Endothelial cell of umbilical vein (primary cell): ENCODE results near the gene SMARCD1. TPM values are rescaled to one million over a fixed set of nuclear protein-coding genes. Genes with fewer than 3 reads are reported as not detected.

ENCODE experiments used
- BruUV-seq: library from RNA; stranded (reverse); fragments of 400-500 nt; replicated peaks from 2 replicates; lab custom pipeline; 2021; lab: Mats Ljungman, UMichigan
- CTCF ChIA-PET: fragments of 300-600, 350-600 bp; sonication (Branson Sonifier 250); formaldehyde crosslinking; loops from one replicate; lab custom pipeline; 2021; ENCODE audit warnings: antibody characterized with exemption, inconsistent platforms; lab: Charles Lee
- POLR2A ChIA-PET: fragments of 300-600, 350-600 bp; sonication (Branson Sonifier 250); formaldehyde crosslinking; loops from one replicate; lab custom pipeline; 2021; ENCODE audit warnings: antibody characterized with exemption, inconsistent platforms; lab: Charles Lee
- DNase-seq: peaks from one replicate; pipeline ENCODE4 v3.0.0-alpha.2; 2011; ENCODE audit warnings: low read depth, low spot score
- FAIRE-seq: peaks from 2 replicates; lab custom pipeline; 2011; peaks lifted over from hg19 to GRCh38; lab: Jason Lieb, UNC
- H2AFZ ChIP-seq: 2 replicates; pipeline ENCODE4 v1.6.0; 2012; ENCODE audit warnings: low read depth, low read length, control low read depth, inconsistent platforms
- H3K27ac ChIP-seq: 2 replicates; pipeline ENCODE4 v1.5.1; 2011; ENCODE audit warnings: low read depth, mild to moderate bottlenecking, control low read depth, low read length, moderate library complexity; ENCODE audit not compliant: insufficient read depth
- H3K27me3 ChIP-seq, 2 experiments: 2 replicates each; pipeline versions ENCODE4 v1.6.0 to v1.6.1; 2011; ENCODE audit warnings: low read length in 2 of 2, mixed read lengths in 1 of 2; ENCODE audit not compliant: control insufficient read depth in 2 of 2, insufficient read depth in 2 of 2
- H3K36me3 ChIP-seq, 2 experiments: 2 replicates in 1 of 2; 3 replicates in 1 of 2; pipeline ENCODE4 v1.5.1; 2011; ENCODE audit warnings: low read length in 2 of 2, mild to moderate bottlenecking in 1 of 2, moderate library complexity in 1 of 2; ENCODE audit not compliant: control insufficient read depth in 2 of 2, insufficient read depth in 2 of 2; ENCODE audit errors: extremely low read depth in 1 of 2
- H3K4me1 ChIP-seq: 3 replicates; pipeline ENCODE4 v1.5.1; 2011; ENCODE audit warnings: mild to moderate bottlenecking, low read length; ENCODE audit not compliant: control insufficient read depth, insufficient read depth; ENCODE audit errors: extremely low read depth
- H3K4me2 ChIP-seq: 2 replicates; pipeline ENCODE4 v1.6.1; 2011; ENCODE audit warnings: low read length, control low read depth, mixed read lengths; ENCODE audit not compliant: insufficient read depth
- H3K4me3 ChIP-seq, 3 experiments: fragments of 200-600 bp in 1 of 3; sonication (generic), shearing (Covaris generic) in 1 of 3; replicated peaks in 1 of 3; 2 replicates each; pipeline ENCODE4 v1.5.1; 2011 to 2016; ENCODE audit warnings: control low read depth in 3 of 3, low read length in 3 of 3, mild to moderate bottlenecking in 2 of 3, inconsistent platforms in 1 of 3, low read depth in 1 of 3, moderate library complexity in 1 of 3; ENCODE audit not compliant: insufficient read depth in 1 of 3
- H3K79me2 ChIP-seq: 2 replicates; pipeline ENCODE4 v1.6.0; 2012; ENCODE audit warnings: low read length, inconsistent platforms; ENCODE audit not compliant: control insufficient read depth, insufficient read depth
- H3K9ac ChIP-seq: replicated peaks from 2 replicates; pipeline ENCODE3; 2011; ENCODE audit warnings: low read length, control low read depth; ENCODE audit not compliant: insufficient read depth; ENCODE audit errors: extremely low read depth
- H3K9me1 ChIP-seq: replicated peaks from 3 replicates; pipeline ENCODE4 v1.6.0; 2011; ENCODE audit warnings: mild to moderate bottlenecking, low read length; ENCODE audit not compliant: control insufficient read depth, insufficient read depth; ENCODE audit errors: extremely low read depth
- H3K9me3 ChIP-seq: replicated peaks from 2 replicates; pipeline ENCODE4 v1.5.1; 2012; ENCODE audit warnings: low read length, inconsistent platforms; ENCODE audit not compliant: control insufficient read depth, insufficient read depth
- H4K20me1 ChIP-seq: replicated peaks from 2 replicates; pipeline ENCODE3; 2011; ENCODE audit warnings: mild to moderate bottlenecking, low read length; ENCODE audit not compliant: control insufficient read depth, insufficient read depth; ENCODE audit errors: extremely low read depth
- CTCF ChIP-seq, 2 donors: IDR thresholded peaks; 1 replicate in 1 of 2; 2 replicates in 1 of 2; pipeline ENCODE4 v1.5.1; 2011; ENCODE audit warnings: low read length in 2 of 2, mild to moderate bottlenecking in 2 of 2, moderate library complexity in 2 of 2, control low read depth in 1 of 2, inconsistent platforms in 1 of 2, low read depth in 1 of 2; ENCODE audit not compliant: insufficient read depth in 1 of 2; ENCODE audit errors: extremely low read depth in 1 of 2
- EZH2 ChIP-seq: IDR thresholded peaks from 2 replicates; pipeline ENCODE4 v1.6.1; 2012; ENCODE audit warnings: borderline replicate concordance, low read depth, mild to moderate bottlenecking, moderate library complexity, low read length, inconsistent platforms; ENCODE audit not compliant: severe bottlenecking
- GATA2 ChIP-seq: IDR thresholded peaks from 2 replicates; pipeline ENCODE4 v1.7.0; 2011; ENCODE audit warnings: low read depth, mild to moderate bottlenecking, moderate library complexity, mixed read lengths, low read length; ENCODE audit not compliant: insufficient read length, insufficient read depth
- MAX ChIP-seq: IDR thresholded peaks from 2 replicates; pipeline ENCODE4 v1.6.1; 2011; ENCODE audit not compliant: insufficient read depth, insufficient read length
- MYC ChIP-seq: IDR thresholded peaks from one replicate; pipeline ENCODE4 v1.6.1; 2011; ENCODE audit warnings: mild to moderate bottlenecking, low read depth, low read length
- POLR2A ChIP-seq: IDR thresholded peaks from 2 replicates; pipeline ENCODE4 v1.6.1; 2012; ENCODE audit warnings: low read depth, mild to moderate bottlenecking, control low read depth, low read length
- dilution Hi-C: fragments of 300-500 bp; cut with MboI; formaldehyde crosslinking; loops from one replicate; pipeline ENCODE4 v1.15.0; 2019; ENCODE audit warnings: low sequenced_read_pairs; ENCODE audit not compliant: extremely low pct_ligation_motif_present
- intact Hi-C: fragments of 100-400 bp; cut with micrococcal nuclease; formaldehyde crosslinking; loops from one replicate; pipeline ENCODE4 v1.10.0; 2022
- polyA plus RNA-seq, 4 experiments: library from polyadenylated mRNA; depleted of rRNA in 3 of 4; stranded (reverse) in 3 of 4; unstranded in 1 of 4; fragments of >200 nt; gene quantifications; 2 replicates each; pipeline versions ENCODE4 v1.2.1 to v1.2.3, GENCODE V29; 2011 to 2012; ENCODE audit warnings: missing spikeins in 1 of 4
- total RNA-seq: library from RNA; stranded (reverse); gene quantifications from 2 replicates; pipeline ENCODE4 v1.2.3, GENCODE V29; 2021

SMARCD1 gene
- total and polyA plus RNA-seq, 2 donors (not counting 3 experiments of a cell fraction or from before 2014, with no cell fraction given): 86.6 to 94.2 TPM

- H3K4me1 ChIP-seq: no peaks in the 10 kb centered on the region
- BruUV-seq: no TSS peak
- H3K9me1 ChIP-seq: no peaks in the 10 kb centered on the region
- intact Hi-C loops (no loop called here), dilution Hi-C loops (no loop called here)
- no peak for DNase-seq
- no peak within 1 kb of the TSS for H2AFZ ChIP-seq
- H3K4me2 ChIP-seq: no peak within 1 kb of the TSS
- no peak within 1 kb of the TSS for H3K4me3 ChIP-seq
- H3K9me3 ChIP-seq: no peaks in the 10 kb centered on the region
- H3K27me3 ChIP-seq: no peaks in the 10 kb centered on the region
- no peak within 1 kb of the TSS for H3K27ac ChIP-seq
- FAIRE-seq: no peak
- H3K79me2 ChIP-seq: no peaks in the 10 kb centered on the region
- no peaks in the 10 kb centered on the region for H4K20me1 ChIP-seq
- TF ChIP-seq MYC (no peak), MAX (no peak), CTCF (IDR thresholded peaks at IDR 0.05; ENCODE audit: extremely low read depth in 1 of 2, insufficient read depth in 1 of 2, low read depth in 1 of 2, low read length in 2 of 2) (no peak), POLR2A (no peak), GATA2 (no peak), EZH2 (no peak)
- ChIA-PET POLR2A (interaction anchor here (0.6 to 1.2 kb wide), 2 partner anchors 10 to 12 kb away, joined by 4 to 7 read pairs; no protein-coding TSS in a partner anchor), CTCF (interaction anchor here (1.2 to 6.4 kb wide), 4 partner anchors 7 to 211 kb away, joined by 8 to 80 read pairs (median 14); partner anchors contain the start of gene COX14)
- H3K9ac ChIP-seq: no peak within 1 kb of the TSS
- peaks cover 0 to 15% of the 10 kb centered on the region in 2 experiments for H3K36me3 ChIP-seq
These were observed 18.7 kb downstream of the SMARCD1 start, which contains the start of gene GPD1 for GRCh38 chr12:50103767-50104321. Gene GPD1 (plus strand): TSS chr12:50104008. CDS start chr12:50104051, 43 bp downstream.
